SK-N-SH (cell line): ENCODE results near the gene GTPBP3. TPM values are rescaled to one million over a fixed set of nuclear protein-coding genes. Genes with fewer than 3 reads are reported as not detected.

Experiments used
- CTCF ChIA-PET: fragments of 300-600, 350-600 bp; formaldehyde crosslinking; extraction: SDS; loops from one replicate; lab custom pipeline; 2021; lab: Yijun Ruan, JAX
- POLR2A ChIA-PET: fragments of 350-600 bp; sonication (Branson Sonifier 250); formaldehyde crosslinking; extraction: SDS; loops from one replicate; lab custom pipeline; 2020; ENCODE audit warnings: antibody characterized with exemption, inconsistent platforms; lab: Yijun Ruan, JAX
- DNase-seq: peaks from one replicate; pipeline ENCODE4 v3.0.0; 2012
- H2AFZ ChIP-seq: fragments of 200-600 bp; sonication (generic); 2 replicates; pipeline ENCODE4 v1.8.1; 2016; ENCODE audit warnings: antibody characterized with exemption, mild to moderate bottlenecking, low read depth
- H3F3A ChIP-seq: fragments of 200-600 bp; sonication (generic); replicated peaks from 2 replicates; pipeline ENCODE3; 2016; ENCODE audit warnings: antibody characterized with exemption, mild to moderate bottlenecking; ENCODE audit not compliant: insufficient read depth
- H3K27ac ChIP-seq, 2 experiments: fragments of 200-500 bp in 1 of 2; fragments of 200-600 bp in 1 of 2; sonication (Bioruptor generic) in 1 of 2; sonication (generic), shearing (Covaris generic) in 1 of 2; 2 replicates each; pipeline versions ENCODE4 v1.5.1 to v1.6.1; 2014 to 2016; ENCODE audit warnings: low read depth in 2 of 2, inconsistent platforms in 1 of 2, low read length in 1 of 2, mild to moderate bottlenecking in 1 of 2, mixed read lengths in 1 of 2
- H3K27me3 ChIP-seq: fragments of 200-600 bp; sonication (generic), shearing (Covaris generic); 2 replicates; pipeline ENCODE4 v1.6.1; 2016; ENCODE audit warnings: mixed run types; ENCODE audit not compliant: insufficient read depth
- H3K36me3 ChIP-seq, 2 experiments: fragments of 200-500 bp in 1 of 2; fragments of 200-600 bp in 1 of 2; sonication (Bioruptor generic) in 1 of 2; sonication (generic) in 1 of 2; replicated peaks in 1 of 2; 2 replicates each; pipeline versions ENCODE3 to v1.5.1; 2014 to 2016; ENCODE audit warnings: low read length in 1 of 2, mild to moderate bottlenecking in 1 of 2; ENCODE audit not compliant: insufficient read depth in 2 of 2, control insufficient read depth in 1 of 2
- H3K4me1 ChIP-seq, 2 experiments: fragments of 200-500 bp in 1 of 2; fragments of 200-600 bp in 1 of 2; sonication (Bioruptor generic) in 1 of 2; sonication (generic), shearing (Covaris generic) in 1 of 2; 2 replicates each; pipeline versions ENCODE4 v1.5.1 to v1.6.1; 2014 to 2016; ENCODE audit warnings: low read depth in 1 of 2, low read length in 1 of 2, mixed run types in 1 of 2; ENCODE audit not compliant: insufficient read depth in 2 of 2, control insufficient read depth in 1 of 2
- H3K4me2 ChIP-seq: fragments of 200-600 bp; sonication (generic), shearing (Covaris generic); 2 replicates; pipeline ENCODE4 v1.6.1; 2017; ENCODE audit warnings: mixed run types
- H3K4me3 ChIP-seq, 2 experiments: fragments of 200-500 bp in 1 of 2; fragments of 200-600 bp in 1 of 2; sonication (Bioruptor generic) in 1 of 2; sonication (generic), shearing (Covaris generic) in 1 of 2; 2 replicates each; pipeline versions ENCODE4 v1.5.1 to v1.8.1; 2014 to 2016; ENCODE audit warnings: low read depth in 2 of 2, inconsistent platforms in 1 of 2, low read length in 1 of 2, mild to moderate bottlenecking in 1 of 2, mixed read lengths in 1 of 2, moderate library complexity in 1 of 2
- H3K79me2 ChIP-seq: fragments of 200-600 bp; sonication (generic); 2 replicates; pipeline ENCODE4 v1.8.1; 2017; ENCODE audit warnings: mild to moderate bottlenecking; ENCODE audit not compliant: insufficient read depth
- H3K9ac ChIP-seq: fragments of 200-600 bp; sonication (generic); 2 replicates; pipeline ENCODE4 v1.6.1; 2017; ENCODE audit warnings: mixed run types
- H3K9me2 ChIP-seq: fragments of 200-600 bp; sonication (generic); 2 replicates; pipeline ENCODE4 v1.6.1; 2017; ENCODE audit warnings: mixed run types
- H3K9me3 ChIP-seq: fragments of 200-600 bp; sonication (generic); 2 replicates; pipeline ENCODE4 v1.6.1; 2017; ENCODE audit warnings: mixed run types, mild to moderate bottlenecking, moderate library complexity
- H4K20me1 ChIP-seq: fragments of 200-600 bp; sonication (generic); 2 replicates; pipeline ENCODE4 v1.6.1; 2017; ENCODE audit warnings: mild to moderate bottlenecking, mixed run types; ENCODE audit not compliant: insufficient read depth
- CHD2 ChIP-seq: fragments of 150-350 bp; IDR thresholded peaks from 2 replicates; pipeline ENCODE4 v1.6.1; 2018; ENCODE audit warnings: low read length; ENCODE audit not compliant: partially characterized antibody
- EP300 ChIP-seq, 2 experiments: IDR thresholded peaks; 2 replicates each; pipeline versions ENCODE4 v1.4.0 to v1.6.1; 2012; ENCODE audit warnings: borderline replicate concordance in 1 of 2, low read depth in 1 of 2, low read length in 1 of 2
- EZH2phosphoT487 ChIP-seq: fragments of 200-600 bp; sonication (generic); IDR thresholded peaks from 2 replicates; pipeline ENCODE4 v1.6.1; 2017; ENCODE audit warnings: low read depth, mixed run types, mild to moderate bottlenecking, antibody characterized with exemption, moderate library complexity, borderline replicate concordance
- FOSL2 ChIP-seq: IDR thresholded peaks from 2 replicates; pipeline ENCODE4 v1.4.0; 2012; ENCODE audit warnings: low read depth, mild to moderate bottlenecking, moderate library complexity, borderline replicate concordance
- FOXJ3 ChIP-seq: sonication (generic); formaldehyde crosslinking; IDR thresholded peaks from 2 replicates; pipeline ENCODE4 v1.5.1; 2020; ENCODE audit warnings: mild to moderate bottlenecking, missing genetic modification reagents
- FOXM1 ChIP-seq: IDR thresholded peaks from 2 replicates; pipeline ENCODE4 v1.4.0; 2012; ENCODE audit warnings: low read depth, mild to moderate bottlenecking
- GABPA ChIP-seq: IDR thresholded peaks from 2 replicates; pipeline ENCODE4 v1.4.0; 2012; ENCODE audit warnings: low read depth, mild to moderate bottlenecking
- JUND ChIP-seq: IDR thresholded peaks from 2 replicates; pipeline ENCODE4 v1.4.0; 2012
- MXI1 ChIP-seq: IDR thresholded peaks from 2 replicates; pipeline ENCODE4 v1.6.1; 2012; ENCODE audit warnings: mild to moderate bottlenecking, low read depth, low read length, improper control_type of control experiment
- SMC3 ChIP-seq: IDR thresholded peaks from 2 replicates; pipeline ENCODE4 v1.6.1; 2012; ENCODE audit warnings: low read depth, low read length, improper control_type of control experiment
- TEAD4 ChIP-seq: IDR thresholded peaks from 2 replicates; pipeline ENCODE4 v1.4.0; 2012; ENCODE audit warnings: mild to moderate bottlenecking, borderline replicate concordance; ENCODE audit not compliant: insufficient read depth
- YY1 ChIP-seq: IDR thresholded peaks from 2 replicates; pipeline ENCODE4 v1.4.0; 2012; ENCODE audit warnings: low read depth, mild to moderate bottlenecking
- WGBS: methylation state at CpG from one replicate; pipeline ENCODE4 v1.1.6; 2017; ENCODE audit warnings: low lambda C conversion rate; 5-methylcytosine and 5-hydroxymethylcytosine counted together
- polyA plus RNA-seq, 3 experiments: library from polyadenylated mRNA; depleted of rRNA; stranded (reverse); fragments of >200 nt; gene quantifications; 2 replicates each; pipeline ENCODE4 v1.2.3, GENCODE V29; 2012
- TF ChIP-seq, protein P1 (sequence below): IDR thresholded peaks from 2 replicates; pipeline ENCODE4 v1.4.0; 2012; ENCODE audit warnings: low read depth
- TF ChIP-seq, protein P2 (sequence below): fragments of 150-350 bp; IDR thresholded peaks from 2 replicates; pipeline ENCODE4 v1.6.1; 2016; ENCODE audit warnings: mild to moderate bottlenecking, low read depth, low read length
- TF ChIP-seq, protein P3 (sequence below): IDR thresholded peaks from 2 replicates; pipeline ENCODE4 v1.4.0; 2012; ENCODE audit warnings: low read depth, borderline replicate concordance
- TF ChIP-seq, protein P4 (sequence below): IDR thresholded peaks from 2 replicates; pipeline ENCODE4 v1.4.0; 2012; ENCODE audit warnings: low read depth, borderline replicate concordance

GTPBP3 gene
- polyA plus RNA-seq, 1 of the 3 experiments (the other 2 are of a cell fraction): 21.6 TPM

DNA sequence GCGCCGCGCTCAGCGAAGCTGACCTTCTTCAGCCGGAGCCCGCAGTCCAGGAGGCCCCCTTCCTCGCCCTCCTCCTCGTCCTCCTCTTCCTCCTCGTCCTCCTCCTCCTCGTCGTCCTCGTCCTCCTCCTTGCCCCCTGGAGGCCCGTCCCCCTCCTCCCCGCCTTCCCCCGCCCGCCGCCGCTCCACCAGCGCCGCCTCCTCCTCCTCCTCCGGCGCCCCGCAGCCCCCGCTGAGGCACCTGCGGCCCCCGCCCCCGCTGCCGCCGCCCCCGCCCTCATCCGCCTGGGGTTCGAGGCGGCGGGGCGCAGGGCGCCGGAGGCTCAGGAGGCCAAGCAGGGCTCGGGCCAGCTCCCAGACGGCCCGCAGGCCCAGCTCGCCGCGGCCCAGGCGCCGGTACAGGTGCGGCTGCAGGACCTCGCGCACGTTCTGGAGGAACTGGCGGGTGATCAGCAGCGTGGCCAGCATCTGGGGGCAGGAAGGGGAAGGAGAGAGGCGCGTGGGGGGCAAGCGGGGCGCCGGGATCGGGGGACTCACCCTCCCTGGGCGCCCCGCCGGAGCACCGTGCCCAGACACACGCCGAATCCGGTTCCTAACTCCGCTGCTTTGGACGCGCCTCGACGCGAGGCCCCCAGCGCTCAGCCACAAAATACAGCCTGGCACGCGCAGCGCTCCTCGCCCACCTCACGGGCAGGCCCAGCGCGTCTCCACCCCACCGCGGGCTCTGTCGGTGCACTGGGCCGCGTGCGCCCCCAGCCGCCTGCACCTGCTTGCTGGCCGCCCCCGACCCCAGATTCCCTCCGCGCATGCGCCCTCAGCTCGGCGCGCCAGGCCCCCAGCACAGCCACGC, 8.6 kb upstream of the GTPBP3 start:
- H3K4me1 ChIP-seq: peaks cover 0 to 10% of the 10 kb centered on the region in 2 experiments; a peak in 1 of 4 replicates
- H3K27me3 ChIP-seq: no peaks in the 10 kb centered on the region
- TF ChIP-seq YY1: no peak
- TF ChIP-seq, protein P1, sequence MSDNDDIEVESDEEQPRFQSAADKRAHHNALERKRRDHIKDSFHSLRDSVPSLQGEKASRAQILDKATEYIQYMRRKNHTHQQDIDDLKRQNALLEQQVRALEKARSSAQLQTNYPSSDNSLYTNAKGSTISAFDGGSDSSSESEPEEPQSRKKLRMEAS: no peak
- TF ChIP-seq FOXJ3 (CRISPR knock-in tag): no peak
- no peak for TF ChIP-seq FOSL2
- TF ChIP-seq, protein P2, sequence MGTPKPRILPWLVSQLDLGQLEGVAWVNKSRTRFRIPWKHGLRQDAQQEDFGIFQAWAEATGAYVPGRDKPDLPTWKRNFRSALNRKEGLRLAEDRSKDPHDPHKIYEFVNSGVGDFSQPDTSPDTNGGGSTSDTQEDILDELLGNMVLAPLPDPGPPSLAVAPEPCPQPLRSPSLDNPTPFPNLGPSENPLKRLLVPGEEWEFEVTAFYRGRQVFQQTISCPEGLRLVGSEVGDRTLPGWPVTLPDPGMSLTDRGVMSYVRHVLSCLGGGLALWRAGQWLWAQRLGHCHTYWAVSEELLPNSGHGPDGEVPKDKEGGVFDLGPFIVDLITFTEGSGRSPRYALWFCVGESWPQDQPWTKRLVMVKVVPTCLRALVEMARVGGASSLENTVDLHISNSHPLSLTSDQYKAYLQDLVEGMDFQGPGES: no peak
- TF ChIP-seq FOXM1: no peak
- no peak for TF ChIP-seq GABPA
- no peak for TF ChIP-seq MXI1
- TF ChIP-seq, protein P3, sequence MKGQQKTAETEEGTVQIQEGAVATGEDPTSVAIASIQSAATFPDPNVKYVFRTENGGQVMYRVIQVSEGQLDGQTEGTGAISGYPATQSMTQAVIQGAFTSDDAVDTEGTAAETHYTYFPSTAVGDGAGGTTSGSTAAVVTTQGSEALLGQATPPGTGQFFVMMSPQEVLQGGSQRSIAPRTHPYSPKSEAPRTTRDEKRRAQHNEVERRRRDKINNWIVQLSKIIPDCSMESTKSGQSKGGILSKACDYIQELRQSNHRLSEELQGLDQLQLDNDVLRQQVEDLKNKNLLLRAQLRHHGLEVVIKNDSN: no peak
- TF ChIP-seq, protein P4, sequence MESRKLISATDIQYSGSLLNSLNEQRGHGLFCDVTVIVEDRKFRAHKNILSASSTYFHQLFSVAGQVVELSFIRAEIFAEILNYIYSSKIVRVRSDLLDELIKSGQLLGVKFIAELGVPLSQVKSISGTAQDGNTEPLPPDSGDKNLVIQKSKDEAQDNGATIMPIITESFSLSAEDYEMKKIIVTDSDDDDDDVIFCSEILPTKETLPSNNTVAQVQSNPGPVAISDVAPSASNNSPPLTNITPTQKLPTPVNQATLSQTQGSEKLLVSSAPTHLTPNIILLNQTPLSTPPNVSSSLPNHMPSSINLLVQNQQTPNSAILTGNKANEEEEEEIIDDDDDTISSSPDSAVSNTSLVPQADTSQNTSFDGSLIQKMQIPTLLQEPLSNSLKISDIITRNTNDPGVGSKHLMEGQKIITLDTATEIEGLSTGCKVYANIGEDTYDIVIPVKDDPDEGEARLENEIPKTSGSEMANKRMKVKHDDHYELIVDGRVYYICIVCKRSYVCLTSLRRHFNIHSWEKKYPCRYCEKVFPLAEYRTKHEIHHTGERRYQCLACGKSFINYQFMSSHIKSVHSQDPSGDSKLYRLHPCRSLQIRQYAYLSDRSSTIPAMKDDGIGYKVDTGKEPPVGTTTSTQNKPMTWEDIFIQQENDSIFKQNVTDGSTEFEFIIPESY: no peak
- TF ChIP-seq EP300 (IDR thresholded peaks at IDR 0.05; ENCODE audit: borderline replicate concordance in 1 of 2, low read depth in 1 of 2, low read length in 1 of 2): no peak
- no peak for TF ChIP-seq EZH2phosphoT487
- TF ChIP-seq SMC3: no peak
- TF ChIP-seq TEAD4: no peak
- TF ChIP-seq JUND: no peak
- no peak for TF ChIP-seq CHD2
- no peak overlapping the region for H3K27ac ChIP-seq
- H3K9ac ChIP-seq: no peak overlapping the region
- peaks cover 2% of the 10 kb centered on the region for H3F3A ChIP-seq
- DNase-seq: no peak
- no peaks in the 10 kb centered on the region for H3K79me2 ChIP-seq
- no peaks in the 10 kb centered on the region for H4K20me1 ChIP-seq
- no peaks in the 10 kb centered on the region for H3K9me2 ChIP-seq
- H3K4me3 ChIP-seq: no peak overlapping the region
- WGBS: 97% methylated on average over 73 of the region's 94 CpGs
- H3K36me3 ChIP-seq: peaks cover 0 to 13% of the 10 kb centered on the region in 2 experiments
- no peak overlapping the region for H2AFZ ChIP-seq
- H3K4me2 ChIP-seq: no peak overlapping the region
- CTCF ChIA-PET: no interaction called here
- POLR2A ChIA-PET: no interaction called here
- H3K9me3 ChIP-seq: no peaks in the 10 kb centered on the region
